ENCODE data around the gene DDIT3. TPM values are rescaled to one million over a fixed set of nuclear protein-coding genes. Genes with fewer than 3 reads are reported as not detected.

The DDIT3 gene
- total and polyA plus RNA-seq, 2 of the 8 experiments (the other 6 are each of a cell fraction or from before 2014, with no cell fraction given) = 4.9 to 5.7 TPM

DNA sequence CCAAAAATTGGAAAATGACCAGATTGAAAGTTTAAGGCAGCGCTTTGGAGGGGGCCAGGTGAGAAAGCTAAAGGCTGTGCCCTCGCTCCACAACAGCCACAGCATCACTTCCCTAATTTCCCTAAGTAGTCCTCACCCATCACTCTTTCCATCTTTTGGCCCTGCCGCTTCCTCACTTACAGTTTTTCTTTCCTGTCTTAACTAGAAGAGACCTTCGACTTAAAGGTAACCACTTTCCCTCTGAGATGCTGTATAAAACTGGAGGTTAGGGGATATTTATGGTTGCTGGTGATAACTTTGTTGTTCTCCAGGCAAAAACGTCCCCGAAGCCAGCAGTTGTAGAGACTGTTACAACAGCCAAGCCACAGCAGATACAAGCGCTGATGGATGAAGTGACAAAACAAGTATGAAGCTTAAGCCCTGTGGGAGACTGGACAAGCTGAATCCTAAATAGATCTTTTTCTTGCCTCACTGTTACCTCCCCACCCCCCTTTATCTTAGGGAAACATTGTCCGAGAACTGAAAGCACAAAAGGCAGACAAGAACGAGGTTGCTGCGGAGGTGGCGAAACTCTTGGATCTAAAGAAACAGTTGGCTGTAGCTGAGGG is 4.3 kb downstream of the DDIT3 start:
- no peak overlapping the region for H2BK20ac ChIP-seq (ENCODE audit: low read length)
- H3K14ac ChIP-seq (ENCODE audit: insufficient read length) = no peak overlapping the region
- H3K9me3 ChIP-seq (ENCODE audit: insufficient read depth in 2 of 2, low read depth in 1 of 2, low read length in 1 of 2) = no peaks in the 10 kb centered on the region
- WGBS, 2 experiments (ENCODE audit: extremely low coverage in 1 of 2, insufficient coverage in 1 of 2, insufficient read length in 1 of 2, insufficient replicate concordance in 2 of 2, low coverage in 1 of 2, low lambda C conversion rate in 2 of 2, missing lambda C conversion rate in 1 of 2) = 91% methylated on average over 11 of the region's 11 CpGs; no CpG with 5 or more reads in 1 of the 2 experiments
- H3K4me1 ChIP-seq (replicated peaks in 1 of 4; ENCODE audit: control insufficient read depth in 3 of 4, insufficient read depth in 4 of 4, low read length in 3 of 4) = peaks cover 0 to 6% (median 4%) of the 10 kb centered on the region in 4 experiments; a peak in 3 of 7 replicates
- no peak overlapping the region for H3K56ac ChIP-seq (replicated peaks; ENCODE audit: insufficient read length, low read depth, low read length)
- no peak overlapping the region for H4K8ac ChIP-seq (ENCODE audit: extremely low read depth, insufficient read depth, low read length)
- H3K27ac ChIP-seq (ENCODE audit: low read depth, low read length) = no peak overlapping the region
- H3K9ac ChIP-seq (replicated peaks in 1 of 4; ENCODE audit: extremely low read depth in 1 of 4, low read depth in 3 of 4, low read length in 3 of 4) = no peak overlapping the region
- no peaks in the 10 kb centered on the region for H3K27me3 ChIP-seq (replicated peaks in 1 of 4; ENCODE audit: control insufficient read depth in 3 of 4, extremely low read depth in 1 of 4, insufficient read depth in 3 of 4, low read length in 3 of 4)
- no peak overlapping the region for H2BK15ac ChIP-seq (ENCODE audit: low read length)
- H3K18ac ChIP-seq (ENCODE audit: extremely low read depth, low read length) = no peak overlapping the region
- H3K23ac ChIP-seq (ENCODE audit: insufficient read length) = no peak overlapping the region
- H2BK12ac ChIP-seq (ENCODE audit: low read depth, low read length) = no peak overlapping the region
- H3K79me1 ChIP-seq (ENCODE audit: low read depth, low read length) = no peaks in the 10 kb centered on the region
- DNase-seq (ENCODE audit: low read depth in 1 of 2, low spot score in 2 of 2) = no peak
- H3K79me2 ChIP-seq (ENCODE audit: control insufficient read depth in 1 of 2, insufficient read depth in 2 of 2, low read length in 2 of 2) = peaks cover 0 to 20% of the 10 kb centered on the region in 2 experiments; a peak in 2 of 4 replicates
- H4K20me1 ChIP-seq (replicated peaks in 1 of 2; ENCODE audit: control insufficient read depth in 1 of 2, insufficient read depth in 2 of 2, low read length in 2 of 2) = peaks cover 7 to 18% of the 10 kb centered on the region in 2 experiments
- ChIA-PET CTCF (ENCODE audit: partially characterized antibody) (interaction anchor here (1.0 to 1.1 kb wide), 2 partner anchors 12 to 18 kb away, joined by 3 read pairs; no protein-coding TSS in a partner anchor), POLR2A (ENCODE audit: partially characterized antibody) (interaction anchor here (0.8 to 6.0 kb wide), 9 partner anchors 9 to 65 kb away, joined by 3 to 41 read pairs (median 5); no protein-coding TSS in a partner anchor)
- no peak for FAIRE-seq
- H2BK5ac ChIP-seq (ENCODE audit: low read depth, low read length) = no peak overlapping the region
- H4K91ac ChIP-seq (replicated peaks; ENCODE audit: insufficient read length, low read length) = no peak overlapping the region
- no peak overlapping the region for H2AK5ac ChIP-seq (ENCODE audit: low read depth, low read length)
- H3K4ac ChIP-seq (replicated peaks; ENCODE audit: insufficient read length, low read depth, low read length) = no peak overlapping the region
- H4K5ac ChIP-seq (ENCODE audit: insufficient read length, low read depth, low read length) = no peak overlapping the region
- no peak overlapping the region for H3K4me3 ChIP-seq (ENCODE audit: extremely low read depth in 1 of 4, insufficient read depth in 2 of 4, low read depth in 3 of 4, low read length in 4 of 4)
- peaks cover 52 to 78% (median 63%) of the 10 kb centered on the region in 4 experiments for H3K36me3 ChIP-seq (ENCODE audit: control insufficient read depth in 2 of 4, insufficient read depth in 4 of 4, low read length in 3 of 4)
- no peak overlapping the region for H2BK120ac ChIP-seq (replicated peaks; ENCODE audit: low read depth, low read length)
- no peak overlapping the region for H2AFZ ChIP-seq (ENCODE audit: low read length)
- no peak overlapping the region for H3K4me2 ChIP-seq (ENCODE audit: insufficient read depth in 1 of 2, low read depth in 2 of 2, low read length in 2 of 2)
- peaks cover 12% of the 10 kb centered on the region for H3K23me2 ChIP-seq (ENCODE audit: low read depth, low read length)
- TF ChIP-seq POLR2A (IDR thresholded peaks at IDR 0.05; ENCODE audit: control extremely low read depth in 1 of 2, low read depth in 2 of 2, low read length in 2 of 2) (peak in 1 of 2 experiments; percentile 12; a peak in 1 of 3 replicates), SIN3A (conservative IDR thresholded peaks at IDR 0.05 in 1 of 2, IDR thresholded peaks at IDR 0.05 in 1 of 2; ENCODE audit: low read depth in 1 of 2, low read length in 2 of 2) (no peak)

Measured in H1 (cell line).